GM12878 (cell line): Measurements from ENCODE around the gene UQCR11. TPM values are rescaled to one million over a fixed set of nuclear protein-coding genes. Genes with fewer than 3 reads are reported as not detected.

Source experiments
- CUX1 ChIP-seq: IDR thresholded peaks from 2 replicates; pipeline ENCODE4 v1.6.1; 2012; ENCODE audit warnings: improper control_type of control experiment, low read depth, low read length; ENCODE audit not compliant: insufficient replicate concordance
- IKZF2 ChIP-seq, 2 experiments: fragments of 450-650 bp; IDR thresholded peaks; 2 replicates each; pipeline ENCODE4 v1.6.1; 2017; ENCODE audit warnings: mild to moderate bottlenecking in 2 of 2, moderate library complexity in 2 of 2
- KLF5 ChIP-seq: fragments of 450-650 bp; IDR thresholded peaks from 2 replicates; pipeline ENCODE4 v1.6.1; 2014; ENCODE audit warnings: mild to moderate bottlenecking; ENCODE audit not compliant: partially characterized antibody
- MEF2B ChIP-seq: fragments of 450-650 bp; IDR thresholded peaks from 2 replicates; pipeline ENCODE4 v1.6.1; 2018; ENCODE audit warnings: mild to moderate bottlenecking, moderate library complexity; ENCODE audit not compliant: partially characterized antibody, poor library complexity, severe bottlenecking
- MTA2 ChIP-seq: fragments of 450-650 bp; IDR thresholded peaks from 2 replicates; pipeline ENCODE4 v1.6.1; 2016; ENCODE audit warnings: low read depth, mild to moderate bottlenecking, moderate library complexity
- PKNOX1 ChIP-seq: fragments of 450-650 bp; IDR thresholded peaks from 2 replicates; pipeline ENCODE4 v1.6.1; 2016; ENCODE audit warnings: mild to moderate bottlenecking
- RAD21 ChIP-seq: IDR thresholded peaks from 2 replicates; pipeline ENCODE4 v1.6.1; 2011; ENCODE audit warnings: mild to moderate bottlenecking, low read depth, low read length, moderate library complexity; ENCODE audit not compliant: insufficient read depth
- RELB ChIP-seq: fragments of 450-650 bp; IDR thresholded peaks from 2 replicates; pipeline ENCODE4 v1.6.1; 2017; ENCODE audit warnings: low read depth, mild to moderate bottlenecking, moderate library complexity
- SIX5 ChIP-seq: IDR thresholded peaks from 2 replicates; pipeline ENCODE4 v1.6.1; 2011; ENCODE audit warnings: mild to moderate bottlenecking, low read depth, low read length, moderate library complexity; ENCODE audit not compliant: severe bottlenecking
- SMC3 ChIP-seq: IDR thresholded peaks from 2 replicates; pipeline ENCODE4 v1.6.1; 2011; ENCODE audit warnings: low read length, improper control_type of control experiment, borderline replicate concordance
- polyA plus RNA-seq, 11 experiments: library from polyadenylated mRNA; depleted of rRNA in 4 of 11; unstranded in 6 of 11; stranded (reverse) in 5 of 11; fragments of >200 nt; fragmentation: Nextera tagmentation in 4 of 11; fragmentation: Illumina TruSeq in 1 of 11; extraction: Ambion mirVana in 4 of 11; extraction: Trizol in 1 of 11; gene quantifications; 1 replicate in 1 of 11; 2 replicates in 10 of 11; pipeline versions ENCODE4 v1.2.1 to v1.2.3, GENCODE V29; 2011 to 2016; ENCODE audit warnings: inconsistent platforms in 2 of 11, missing spikeins in 2 of 11, low read depth in 1 of 11
- total RNA-seq, 4 experiments: library from RNA; depleted of rRNA in 3 of 4; stranded (reverse); fragments of >200 nt in 3 of 4; fragmentation: Illumina TruSeq in 1 of 4; extraction: Trizol in 1 of 4; gene quantifications; 2 replicates each; pipeline versions ENCODE4 v1.2.1 to v1.2.3, GENCODE V29; 2013 to 2021

Gene UQCR11
- total and polyA plus RNA-seq, 10 of the 15 experiments (the other 5 are each of a cell fraction or from before 2014, with no cell fraction given), result 28.6 to 586 (median 193) TPM

GRCh38 chr19:1619703-1620102 is 14.4 kb upstream of the UQCR11 start (continued):
- TF ChIP-seq SIX5 (no peak), SMC3 (no peak), PKNOX1 (no peak), MTA2 (no peak), KLF5 (no peak), MEF2B (no peak), IKZF2 (IDR thresholded peaks at IDR 0.05) (no peak), CUX1 (no peak), RAD21 (no peak), RELB (no peak)
